Measurements from ENCODE around the gene TAF15.

Gene TAF15

GRCh38 chr17:35808962-35809854 is at the start of gene TAF15:
TAF15 (plus strand) TSS chr17:35809484; CDS start chr17:35809570, 86 bp downstream.
- peak; percentile 99 for DNase-seq (ENCODE audit: low spot score)

- DNase-seq (ENCODE audit: low spot score): no peak
These were observed 48.7 kb upstream of the TAF15 start, which contains the start of gene C17orf50 for GRCh38 chr17:35760587-35760986. C17orf50 (plus strand) TSS chr17:35760887; CDS start chr17:35760942, 55 bp downstream.

- DNase-seq (ENCODE audit: low spot score): no peak
These were observed 47.7 kb upstream of the TAF15 start for GRCh38 chr17:35761601-35762000.

GRCh38 chr17:35763767-35764122 is 45.5 kb upstream of the TAF15 start:
- DNase-seq (ENCODE audit: low spot score): no peak

- peak; percentile 92 for DNase-seq (ENCODE audit: low spot score)
These were observed 44.9 kb upstream of the TAF15 start for GRCh38 chr17:35764123-35764991.

GRCh38 chr17:35765086-35765710 is 44.1 kb upstream of the TAF15 start:
- DNase-seq (ENCODE audit: low spot score): no peak

GRCh38 chr17:35765756-35766488 is 43.4 kb upstream of the TAF15 start:
- DNase-seq (ENCODE audit: low spot score): no peak

- no peak for DNase-seq (ENCODE audit: low spot score)
These were observed 42.8 kb upstream of the TAF15 start for GRCh38 chr17:35766489-35766877.

GRCh38 chr17:35766903-35767510 is 42.3 kb upstream of the TAF15 start:
- peak; percentile 51 for DNase-seq (ENCODE audit: low spot score)

- no peak for DNase-seq (ENCODE audit: low spot score)
These were observed 40.5 kb upstream of the TAF15 start for GRCh38 chr17:35768797-35769196.

- DNase-seq (ENCODE audit: low spot score): no peak
These were observed 39.3 kb upstream of the TAF15 start for GRCh38 chr17:35769895-35770486.

GRCh38 chr17:35773129-35773528 is 36.2 kb upstream of the TAF15 start:
- no peak for DNase-seq (ENCODE audit: low spot score)

GRCh38 chr17:35773679-35774425 is 35.4 kb upstream of the TAF15 start:
- no peak for DNase-seq (ENCODE audit: low spot score)

GRCh38 chr17:35774499-35774898 is 34.8 kb upstream of the TAF15 start:
- DNase-seq (ENCODE audit: low spot score): no peak

- DNase-seq (ENCODE audit: low spot score): no peak
These were observed 34.2 kb upstream of the TAF15 start for GRCh38 chr17:35775039-35775438.

GRCh38 chr17:35775583-35775982 is 33.7 kb upstream of the TAF15 start:
- DNase-seq (ENCODE audit: low spot score): no peak

- DNase-seq (ENCODE audit: low spot score): no peak
These were observed 30.6 kb upstream of the TAF15 start for GRCh38 chr17:35778641-35779196.

- DNase-seq (ENCODE audit: low spot score): no peak
These were observed 28.3 kb upstream of the TAF15 start for GRCh38 chr17:35780950-35781349.

GRCh38 chr17:35784895-35785294 is 24.4 kb upstream of the TAF15 start:
- no peak for DNase-seq (ENCODE audit: low spot score)

GRCh38 chr17:35786941-35787432 is 22.3 kb upstream of the TAF15 start:
- no peak for DNase-seq (ENCODE audit: low spot score)
